ENCODE data around the gene NUDT16L1.

The NUDT16L1 gene

DNA sequence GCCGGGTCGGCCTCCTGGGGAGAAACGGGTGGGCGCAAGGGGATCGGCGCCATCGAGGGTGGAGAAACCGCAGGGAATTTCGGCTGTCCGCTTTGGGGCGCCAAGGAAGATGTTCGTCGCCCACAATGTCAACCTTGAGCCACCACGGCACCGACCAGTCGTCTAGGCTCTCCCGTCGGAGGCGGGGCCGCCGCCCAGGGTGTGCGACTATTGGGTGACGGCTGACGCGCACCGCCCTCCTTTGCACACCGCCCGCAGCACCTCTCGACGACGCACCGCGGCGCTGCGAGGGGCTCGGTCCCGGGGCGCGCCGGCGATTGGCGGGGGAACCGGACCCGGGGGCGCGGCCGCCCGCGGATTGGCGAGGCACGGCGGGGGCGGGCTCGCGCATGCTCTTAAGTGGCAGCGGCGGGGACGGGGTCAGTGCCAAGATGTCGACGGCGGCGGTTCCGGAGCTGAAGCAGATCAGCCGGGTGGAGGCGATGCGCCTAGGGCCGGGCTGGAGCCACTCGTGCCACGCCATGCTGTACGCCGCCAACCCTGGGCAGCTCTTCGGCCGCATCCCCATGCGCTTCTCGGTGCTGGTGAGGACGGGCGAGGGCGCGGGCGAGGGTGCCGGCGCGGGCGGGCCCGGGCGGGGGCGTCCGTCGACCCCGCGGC, at the start of gene NUDT16L1:
TSS of gene NUDT16L1 (plus strand) at position 267 of the 660 bp plus-strand sequence. CDS start at position 432, 165 bp downstream.
- DNase-seq = peak; percentile 97

DNA sequence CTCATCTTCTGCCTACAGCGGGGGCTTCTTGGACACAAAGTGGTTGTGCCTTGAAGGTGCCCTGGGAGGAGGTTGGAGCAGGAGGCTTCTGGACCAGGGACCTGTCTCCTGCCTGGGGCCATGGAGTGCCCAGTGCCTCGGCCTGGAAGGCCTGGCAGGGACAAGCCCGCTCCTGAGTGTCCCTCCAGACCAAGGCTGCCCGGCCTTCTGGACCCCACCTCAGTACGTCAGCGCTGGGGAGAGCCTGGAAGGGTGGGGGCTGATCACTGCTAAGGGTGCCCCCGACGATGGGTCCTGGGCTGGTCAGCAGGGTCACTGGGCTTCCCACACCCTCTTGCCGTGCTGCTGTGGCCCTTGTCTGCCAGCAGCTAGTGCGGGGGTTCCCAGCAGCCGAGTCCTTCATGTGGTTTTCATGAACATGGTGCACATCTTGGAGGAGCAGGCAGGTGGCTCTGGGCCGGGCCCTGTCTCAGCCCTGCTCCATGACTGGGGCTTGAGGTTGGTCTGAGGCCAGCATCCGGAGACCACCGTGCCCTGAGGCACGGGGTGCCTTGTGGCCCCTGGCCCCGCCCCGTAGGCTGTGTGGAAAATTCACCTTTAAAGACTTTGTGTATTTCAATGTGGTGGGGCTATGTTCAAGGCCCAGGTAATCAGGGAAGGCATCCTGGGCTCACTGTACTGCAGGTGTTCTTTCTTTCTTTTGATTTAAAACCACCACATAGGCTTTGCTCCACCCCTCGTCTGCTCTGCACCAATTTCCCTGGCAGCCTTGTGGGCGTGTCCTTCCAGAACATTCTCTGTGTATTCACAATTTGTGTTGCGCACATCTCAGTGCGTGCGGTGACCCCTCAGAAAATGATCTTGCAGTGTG, 46.4 kb upstream of the NUDT16L1 start:
- DNase-seq = no peak

DNA sequence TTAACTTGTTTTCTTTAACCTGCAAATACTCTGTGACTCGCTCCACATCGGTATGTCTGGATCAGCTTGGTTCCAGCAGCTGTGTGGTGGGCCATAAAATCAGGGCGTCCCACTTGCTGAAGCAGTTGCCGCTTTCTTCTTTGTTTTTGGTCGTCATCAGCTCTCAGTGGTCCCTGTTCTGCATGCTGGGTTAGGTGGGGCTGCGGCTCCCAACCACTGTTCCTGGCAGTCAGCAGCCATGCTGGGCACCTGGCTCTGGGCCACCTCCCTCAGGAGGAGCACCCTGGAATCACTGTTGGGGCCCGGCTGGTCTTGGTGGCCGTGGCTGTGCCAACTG, 45.8 kb upstream of the NUDT16L1 start:
- no peak for DNase-seq

GRCh38 chr16:4648917-4649316, 44.4 kb upstream of the NUDT16L1 start:
- no peak for DNase-seq

GRCh38 chr16:4649744-4650442, 43.5 kb upstream of the NUDT16L1 start:
- DNase-seq = no peak

GRCh38 chr16:4650443-4651074, 42.8 kb upstream of the NUDT16L1 start:
- peak; percentile 80 for DNase-seq

DNA sequence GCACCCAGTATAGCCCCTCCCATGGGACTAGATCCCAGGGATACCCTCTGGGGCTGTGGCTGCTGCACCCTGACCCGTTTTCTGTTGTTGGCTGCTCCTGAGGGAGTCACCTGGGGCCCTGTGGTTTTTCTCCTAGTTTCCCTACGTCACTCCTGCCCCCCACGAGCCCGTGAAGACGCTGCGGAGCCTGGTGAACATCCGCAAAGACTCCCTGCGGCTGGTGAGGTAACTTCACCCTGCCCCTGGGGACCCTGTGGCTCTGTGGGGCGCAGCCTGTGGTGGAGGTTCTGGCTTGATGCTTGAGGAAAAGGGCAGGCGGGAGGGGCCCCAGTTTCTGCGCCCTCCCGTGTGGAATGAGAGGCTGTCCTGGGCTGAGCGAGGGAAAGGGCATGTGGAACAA, 41.5 kb upstream of the NUDT16L1 start:
- no peak for DNase-seq

- no peak for DNase-seq
Observed at GRCh38 chr16:4652561-4652960, 40.8 kb upstream of the NUDT16L1 start.

GRCh38 chr16:4654011-4654963, 39.1 kb upstream of the NUDT16L1 start:
- DNase-seq = no peak

GRCh38 chr16:4654964-4655590, 38.3 kb upstream of the NUDT16L1 start:
- DNase-seq = no peak

DNA sequence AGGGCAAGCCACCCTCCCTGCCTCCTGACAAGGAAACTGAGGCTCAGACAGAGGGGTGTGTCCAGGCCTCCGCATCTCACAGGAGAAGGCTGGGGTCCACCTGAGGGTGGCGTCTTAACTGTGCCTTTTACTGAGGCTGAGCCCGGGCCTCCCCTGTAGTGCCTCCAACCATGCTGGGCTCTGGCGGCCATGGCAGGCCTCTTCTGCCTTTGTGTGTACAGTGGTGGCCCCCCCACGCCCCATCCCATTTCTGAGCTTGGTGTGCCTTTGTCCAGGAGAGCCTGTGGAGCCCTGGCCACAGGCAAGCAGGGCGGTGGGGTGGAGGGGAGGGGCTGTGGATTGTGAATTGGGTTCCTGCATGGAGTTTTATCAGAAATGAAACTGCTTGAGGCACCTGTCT, 37.6 kb upstream of the NUDT16L1 start:
- DNase-seq = no peak

DNA sequence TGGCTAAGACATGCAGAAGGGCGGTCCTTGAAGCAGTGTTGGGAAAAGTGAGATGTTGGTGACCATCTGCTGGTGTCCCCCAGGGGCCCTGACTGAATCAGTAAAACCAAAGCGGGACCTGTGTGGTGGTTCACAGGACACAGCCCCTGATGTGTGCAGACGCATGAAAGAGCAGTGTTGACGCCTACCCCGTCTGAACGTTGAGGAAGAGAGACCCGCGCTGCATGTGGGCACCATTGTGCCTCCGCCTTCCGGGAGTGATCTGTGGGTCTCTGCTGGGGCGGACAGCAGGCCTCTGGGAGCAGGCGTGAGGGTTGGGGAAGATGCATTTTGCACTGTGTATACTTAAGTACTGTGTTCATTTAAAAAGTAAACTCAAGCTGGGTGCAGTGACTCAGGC, 37.1 kb upstream of the NUDT16L1 start:
- no peak for DNase-seq

- DNase-seq = no peak
Observed at GRCh38 chr16:4656695-4657686, 36.4 kb upstream of the NUDT16L1 start.

DNA sequence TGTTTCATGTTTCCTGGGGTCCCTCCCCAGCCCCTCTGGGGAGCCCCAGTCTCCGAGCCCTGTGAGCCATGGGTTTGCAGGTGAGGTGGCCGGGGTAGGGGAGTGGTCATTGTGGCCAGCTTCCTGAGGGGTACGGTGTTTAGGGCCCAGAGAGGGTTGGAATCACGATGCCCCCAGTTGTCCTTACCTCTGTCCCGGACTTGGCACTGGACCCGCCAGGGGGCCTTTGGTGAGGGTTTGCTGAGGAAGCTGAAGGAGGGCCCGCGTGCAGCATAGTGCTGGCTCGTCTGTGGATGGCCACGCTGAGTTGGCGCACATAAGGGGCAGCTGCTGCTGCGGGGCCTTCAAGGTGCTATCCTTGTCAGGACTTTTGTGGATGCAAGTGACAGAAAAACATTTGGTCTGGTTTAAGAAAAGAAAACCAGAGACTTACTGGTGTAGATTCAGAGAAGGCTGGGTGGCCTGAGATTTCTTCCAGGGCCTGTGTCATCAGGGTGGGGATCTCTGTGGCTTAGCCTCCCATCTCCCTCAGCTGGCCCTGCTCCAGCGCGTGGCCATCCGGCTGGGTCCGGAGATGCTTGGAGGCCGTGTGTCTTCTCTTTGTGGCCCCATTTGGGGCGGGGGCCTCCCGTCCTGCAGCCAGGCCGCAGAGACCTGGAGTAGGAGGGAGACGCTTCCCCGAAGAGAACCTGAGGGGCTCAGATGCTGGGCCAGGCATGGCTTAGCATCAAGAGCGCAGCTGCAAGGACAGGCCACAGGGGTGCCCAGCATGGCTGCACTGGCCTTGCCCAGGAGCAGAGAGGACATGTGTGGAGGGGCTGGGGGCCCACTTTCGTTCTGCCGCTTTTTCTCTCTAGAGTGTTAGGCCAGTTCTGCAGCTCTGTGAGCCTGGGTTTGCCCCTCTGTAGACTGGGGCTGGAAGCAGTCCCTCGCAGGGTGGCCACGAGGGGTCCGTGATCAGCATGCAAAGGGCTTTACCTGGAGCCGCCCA, 33.7 kb upstream of the NUDT16L1 start:
- DNase-seq = no peak

DNA sequence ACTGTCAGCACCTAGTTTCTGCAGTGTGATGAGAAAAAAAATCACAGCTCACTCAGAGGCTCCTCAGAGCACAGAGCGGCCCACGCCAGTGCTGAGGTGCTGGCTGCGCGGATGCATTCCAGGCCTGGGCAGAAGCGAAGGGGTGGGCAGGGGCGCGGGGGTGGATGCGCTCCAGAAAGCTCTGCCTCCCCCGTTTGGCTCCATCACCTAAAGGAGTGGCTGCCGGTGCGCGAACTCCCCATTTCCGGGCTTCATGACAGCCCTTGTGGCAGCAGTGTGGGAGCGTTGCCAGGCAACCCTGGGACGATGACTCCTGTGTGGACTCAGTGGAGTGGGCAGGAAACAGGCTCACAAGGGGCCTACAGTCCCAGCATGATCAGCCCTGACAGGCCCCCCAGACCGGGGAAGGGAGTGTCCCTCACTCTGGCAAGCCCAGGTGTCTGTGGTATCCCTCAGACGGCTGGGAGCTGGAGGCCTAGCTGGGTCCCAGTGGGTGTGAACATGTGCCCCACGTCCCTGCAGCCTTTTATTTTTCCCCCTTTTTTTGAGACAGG, 32.8 kb upstream of the NUDT16L1 start:
- DNase-seq = peak; percentile 76

GRCh38 chr16:4661661-4662060, 31.7 kb upstream of the NUDT16L1 start:
- DNase-seq = no peak

GRCh38 chr16:4663465-4663776, 29.9 kb upstream of the NUDT16L1 start:
- DNase-seq = no peak

DNA sequence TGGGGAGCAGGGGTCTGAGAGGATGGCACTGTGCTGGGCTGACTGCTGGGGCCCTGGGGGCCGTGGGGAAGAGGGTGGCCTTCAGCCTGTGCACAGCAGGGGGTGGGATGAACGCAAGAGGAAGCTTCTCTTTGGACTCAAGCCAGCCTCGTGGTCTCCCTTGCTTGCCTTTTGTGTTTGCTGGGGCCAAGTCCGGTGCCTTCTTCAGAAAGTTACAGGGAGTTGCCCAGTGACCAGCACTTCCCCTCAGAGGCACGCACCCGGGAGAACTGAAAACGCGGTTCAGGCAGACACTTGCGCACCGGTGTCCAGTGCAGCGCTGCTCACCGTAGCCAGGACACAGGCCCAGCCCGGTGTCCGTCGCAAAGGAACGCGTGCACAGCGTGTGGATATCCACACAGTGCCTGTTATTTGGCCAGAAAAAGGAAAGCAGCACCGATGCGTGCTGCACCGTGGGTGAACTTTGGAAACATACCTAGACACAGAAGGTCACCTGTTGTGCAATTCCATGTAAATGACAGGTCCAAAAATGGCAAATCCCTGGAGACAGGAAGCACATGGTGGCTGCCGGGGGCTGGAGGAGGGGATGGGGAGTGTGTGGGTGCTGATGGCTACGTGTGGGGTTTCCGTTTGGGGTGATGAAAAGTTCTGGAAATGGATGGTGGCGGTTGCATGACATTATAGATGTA, 29.4 kb upstream of the NUDT16L1 start:
- no peak for DNase-seq

Data from stimulated activated CD4-positive, alpha-beta T cell treated with anti-CD3 and anti-CD28 coated beads, Interleukin-4, amount 100 ng/mL, for 24 hours (primary cell).